ENCODE data around the gene MAP1LC3A. TPM values are rescaled to one million over a fixed set of nuclear protein-coding genes. Genes with fewer than 3 reads are reported as not detected.

Gene MAP1LC3A
- total RNA-seq, 1 experiment from 2014 or later = 25.9 TPM

- H2AFZ ChIP-seq (ENCODE audit: low read length) = no peak overlapping the region
- H3K27me3 ChIP-seq (ENCODE audit: insufficient read depth, low read length) = no peaks in the 10 kb centered on the region
- H4K5ac ChIP-seq (ENCODE audit: insufficient read length, low read depth, low read length) = no peak overlapping the region
- no peaks in the 10 kb centered on the region for H3K9me3 ChIP-seq (ENCODE audit: control insufficient read depth, low read depth, low read length)
- H2BK20ac ChIP-seq (ENCODE audit: low read depth, low read length, poor library complexity, severe bottlenecking) = no peak overlapping the region
- no peak overlapping the region for H3K27ac ChIP-seq (ENCODE audit: insufficient read length, low read depth, low read length)
- H2AK5ac ChIP-seq (ENCODE audit: insufficient read length, low read length) = no peak overlapping the region
- H2BK12ac ChIP-seq (ENCODE audit: insufficient read length, low read depth, low read length) = no peak overlapping the region
- no peak overlapping the region for H4K91ac ChIP-seq (ENCODE audit: insufficient read length, low read depth, low read length)
- no peak overlapping the region for H3T11ph ChIP-seq (ENCODE audit: low read length)
- no peak overlapping the region for H3K23ac ChIP-seq (ENCODE audit: insufficient read length, low read depth, low read length)
- no peak overlapping the region for H3K14ac ChIP-seq (ENCODE audit: insufficient read depth, low read length)
- no peak overlapping the region for H3K18ac ChIP-seq (ENCODE audit: insufficient read length, low read depth, low read length)
- H3K56ac ChIP-seq (ENCODE audit: insufficient read length, low read depth, low read length) = no peak overlapping the region
- no peaks in the 10 kb centered on the region for H3K23me2 ChIP-seq (ENCODE audit: insufficient read length, low read depth, low read length, poor library complexity, severe bottlenecking)
- no CpG with 5 or more reads among the region's 10 CpGs for WGBS (ENCODE audit: extremely low coverage, insufficient read length, low lambda C conversion rate)
- DNase-seq = no peak
- no peak overlapping the region for H2BK15ac ChIP-seq (ENCODE audit: low read depth, low read length)
- H3K79me2 ChIP-seq (ENCODE audit: insufficient read depth, low read length) = peaks cover 3% of the 10 kb centered on the region; the same call in 1 of the 2 replicates
- H3K79me1 ChIP-seq (ENCODE audit: insufficient read depth, low read depth, low read length, poor library complexity, severe bottlenecking) = no peaks in the 10 kb centered on the region
- Mint-ChIP-seq H3K27me3 (ENCODE audit: low read depth) (no peaks in the 10 kb centered on the region), H3K4me1 (peaks cover 8 to 13% of the 10 kb centered on the region in 2 experiments), H3K36me3 (ENCODE audit: insufficient read depth in 1 of 3, low read depth in 3 of 3) (peaks cover 11 to 67% (median 54%) of the 10 kb centered on the region in 3 experiments; a peak in 6 of 7 replicates), H3K9me3 (no peaks in the 10 kb centered on the region), H3K4me3 (no peak overlapping the region), H3K27ac (no peak overlapping the region)
- no peak overlapping the region for H3K4me2 ChIP-seq (ENCODE audit: insufficient read depth, insufficient read length, low read length)
- no peak for TF ChIP-seq CTCF (conservative IDR thresholded peaks at IDR 0.05)
- H3K4me1 ChIP-seq (ENCODE audit: insufficient read depth, low read length) = no peaks in the 10 kb centered on the region
- no peak overlapping the region for H4K8ac ChIP-seq (replicated peaks; ENCODE audit: insufficient read length, low read depth, low read length)
- H2BK5ac ChIP-seq (ENCODE audit: insufficient read length, low read length) = no peak overlapping the region
- H3K9ac ChIP-seq (ENCODE audit: extremely low read depth, insufficient read length, low read length) = no peak overlapping the region
- H4K20me1 ChIP-seq (ENCODE audit: control insufficient read depth, insufficient read depth, insufficient read length) = no peaks in the 10 kb centered on the region
- H3K4ac ChIP-seq (ENCODE audit: low read depth, low read length) = no peak overlapping the region
- H2BK120ac ChIP-seq (ENCODE audit: low read depth, low read length, poor library complexity, severe bottlenecking) = no peak overlapping the region
These were observed 31.5 kb upstream of the MAP1LC3A start for GRCh38 chr20:34527016-34527415.
